GM21381 (cell line): Measurements from ENCODE around the gene KDF1.

ENCODE experiments used
- ATAC-seq: cut with Tn5 transposase; IDR thresholded peaks from one replicate; pipeline ENCODE4 v1.9.1; 2021; ENCODE audit warnings: mild to moderate bottlenecking, moderate library complexity; ENCODE audit not compliant: unreplicated experiment

Gene KDF1

DNA sequence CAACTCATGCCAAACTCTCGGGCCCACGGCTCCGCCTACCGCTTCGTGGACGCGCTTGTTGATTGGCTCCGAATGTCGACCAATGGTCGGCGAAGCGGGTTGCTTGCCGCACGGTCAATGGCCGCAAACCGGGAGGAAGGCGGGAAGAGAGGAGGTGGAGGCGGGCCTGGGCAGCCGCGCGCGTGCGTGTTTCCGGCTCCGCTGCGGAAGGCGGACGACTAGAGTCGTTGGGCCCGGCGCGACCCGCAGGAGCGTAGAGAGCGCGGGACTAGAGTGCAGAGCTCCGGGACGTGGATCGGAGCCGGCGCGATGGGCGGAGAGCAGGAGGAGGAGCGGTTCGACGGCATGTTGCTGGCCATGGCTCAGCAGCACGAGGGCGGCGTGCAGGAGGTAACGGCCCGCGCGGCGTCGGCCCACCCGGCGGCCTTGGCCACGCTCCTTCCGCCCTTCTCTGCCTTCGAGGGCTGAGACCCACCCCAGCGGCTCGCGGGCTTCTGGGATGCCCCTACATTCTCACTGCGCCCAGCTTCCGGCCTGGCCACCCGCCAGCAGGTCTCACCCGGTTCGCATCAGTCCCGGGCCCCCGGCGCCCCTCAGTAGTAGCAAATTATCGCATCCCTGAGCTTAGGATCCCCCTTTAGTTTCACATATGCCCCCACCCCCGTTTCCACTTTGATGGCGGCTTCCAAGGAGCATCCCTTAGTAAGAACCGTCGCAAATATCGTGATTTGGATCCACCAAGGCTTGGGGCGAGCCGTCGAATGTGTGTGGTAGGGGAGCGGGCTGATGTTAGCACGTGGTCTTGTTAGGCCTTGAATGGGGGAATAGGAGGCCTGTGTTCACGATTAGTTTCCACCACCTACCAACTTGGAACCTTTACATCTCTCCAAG, 38.5 kb downstream of the KDF1 start, which contains the start of gene NUDC:
NUDC (plus strand) TSS at position 204 of the 891 bp plus-strand sequence; CDS start at position 310, 106 bp downstream.
- ATAC-seq: peak; percentile 98

DNA sequence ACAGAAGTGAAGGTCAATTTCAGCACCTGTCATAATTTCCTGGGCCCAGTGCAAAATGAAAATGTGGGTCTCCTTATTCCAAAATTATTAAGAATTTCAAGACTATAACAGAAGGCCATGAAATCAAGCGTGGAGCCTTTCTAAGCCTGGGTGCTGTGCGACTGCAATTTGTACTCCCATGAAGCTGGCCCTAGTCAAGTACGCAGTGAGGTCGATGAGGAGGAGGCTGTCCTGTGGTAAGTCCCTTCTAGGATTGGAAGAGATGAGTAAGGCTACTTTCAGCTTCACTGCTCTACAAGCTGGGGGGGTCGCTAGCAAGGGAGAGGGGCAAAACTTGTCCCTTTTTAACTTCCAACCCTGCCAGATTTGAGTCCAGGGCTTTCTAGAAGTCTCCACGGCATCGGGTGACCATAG, 39.1 kb downstream of the KDF1 start:
- no peak for ATAC-seq

DNA sequence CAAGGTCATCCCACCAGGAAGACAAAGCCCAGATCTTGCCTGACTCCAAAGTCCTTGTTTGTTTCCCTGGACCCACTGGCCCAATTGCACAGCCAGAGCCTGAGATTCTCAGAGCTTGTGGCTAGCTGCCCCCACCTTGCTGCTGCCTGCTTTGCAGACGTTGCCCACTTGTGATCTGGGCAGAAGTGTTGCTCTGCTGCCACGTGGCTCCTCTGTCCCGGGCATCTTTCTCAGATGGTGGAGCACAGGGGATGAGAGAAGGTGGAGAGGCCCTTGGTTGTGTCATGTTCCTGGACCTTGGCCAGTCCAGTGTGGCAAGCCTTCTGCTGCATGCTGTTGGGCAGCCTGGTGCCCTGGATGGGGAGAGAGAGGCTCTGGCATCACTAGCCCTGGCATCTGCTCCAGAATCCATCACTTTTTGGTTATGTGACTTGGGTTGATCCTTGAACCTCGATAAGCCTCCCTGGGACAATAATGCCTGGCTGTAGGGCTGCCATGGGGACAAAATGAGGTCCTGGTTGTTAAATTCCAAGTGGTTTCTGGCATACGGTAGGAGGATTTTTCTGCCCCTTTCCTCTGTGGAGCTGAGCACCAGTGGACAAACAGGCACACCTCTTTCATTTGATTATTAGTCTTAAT, 44.9 kb downstream of the KDF1 start:
- no peak for ATAC-seq

- ATAC-seq: no peak
These were observed 46.3 kb downstream of the KDF1 start, which contains the start of gene NR0B2 for GRCh38 chr1:26913754-26914619. Gene NR0B2 (minus strand): TSS chr1:26913975. CDS start chr1:26913940, 35 bp downstream.

- no peak for ATAC-seq
These were observed 46.9 kb downstream of the KDF1 start for GRCh38 chr1:26913389-26913753.

DNA sequence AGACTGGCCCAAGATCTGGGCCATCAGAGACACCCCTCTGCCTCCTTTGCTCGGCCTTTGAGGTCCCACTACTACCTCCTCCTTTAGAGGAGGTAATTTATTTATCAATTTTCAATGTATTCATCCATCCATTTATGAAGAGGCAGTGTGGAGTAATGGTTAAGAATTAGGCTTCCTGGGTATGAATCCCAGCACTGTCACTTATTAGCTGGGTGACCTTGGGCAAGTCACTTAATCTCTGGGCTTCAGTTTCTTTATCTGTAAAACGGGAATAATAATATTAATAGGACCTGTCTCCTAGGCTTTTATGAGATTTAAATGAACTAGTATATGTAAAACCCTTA, 48.1 kb downstream of the KDF1 start:
- no peak for ATAC-seq

- ATAC-seq: no peak
These were observed 48.7 kb downstream of the KDF1 start for GRCh38 chr1:26911399-26912146.

DNA sequence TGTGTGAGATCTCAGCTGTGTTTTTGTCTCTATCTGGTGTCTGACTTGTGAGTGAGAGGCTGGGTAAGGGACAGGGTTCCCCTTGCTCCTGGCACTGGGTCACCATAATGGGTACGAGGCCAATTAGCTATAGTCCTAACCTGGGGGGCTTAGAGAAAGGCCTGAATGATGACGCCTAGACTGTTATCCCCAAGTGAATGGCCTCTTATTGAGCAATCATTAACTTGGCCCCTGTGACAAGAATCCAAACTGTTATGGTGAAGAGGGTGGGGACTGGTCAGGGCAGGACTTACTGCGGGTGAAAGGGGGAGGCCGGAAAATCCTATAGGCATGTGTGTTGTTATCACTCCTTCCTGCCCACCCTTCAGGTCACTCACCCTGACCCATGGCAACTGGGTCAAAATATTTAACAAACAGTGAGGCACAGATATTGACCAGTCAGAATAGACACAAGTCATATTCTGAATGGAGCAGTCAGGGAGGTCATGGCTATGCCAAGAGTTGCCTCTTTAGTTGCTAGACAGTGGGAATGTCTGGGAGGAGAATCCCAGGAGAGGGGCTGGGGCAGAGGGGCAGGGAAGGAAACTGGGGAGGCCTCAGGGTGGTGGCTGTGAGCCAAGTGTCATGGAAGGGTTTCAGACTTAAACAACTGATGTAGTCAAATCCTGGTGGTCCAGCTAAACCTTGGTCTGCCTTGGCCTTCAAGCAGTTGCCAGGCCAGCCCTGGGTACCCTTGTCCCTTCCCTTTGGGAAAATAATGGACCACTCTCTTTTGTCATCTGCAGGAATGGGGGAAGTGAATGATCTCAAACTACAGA, 49.7 kb downstream of the KDF1 start:
- no peak for ATAC-seq

DNA sequence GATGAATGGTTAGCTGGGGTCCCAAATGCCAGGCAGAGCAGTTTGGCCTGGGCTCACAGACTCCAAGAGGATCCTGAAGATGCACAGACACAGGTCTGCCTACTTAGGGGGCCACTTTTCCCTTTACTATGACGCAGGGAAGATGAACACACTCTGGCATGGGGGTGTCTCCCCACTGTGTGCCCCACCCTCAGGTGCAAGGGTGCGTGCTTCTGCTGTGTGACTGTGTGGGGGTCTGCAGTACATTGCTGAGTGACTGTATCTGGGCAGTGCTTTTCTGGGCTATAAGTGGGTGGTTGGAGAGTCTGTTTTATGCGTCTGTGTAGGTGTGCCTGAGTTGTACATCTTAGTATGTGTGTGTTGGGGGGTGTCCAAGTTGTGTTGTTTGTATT, 50.3 kb downstream of the KDF1 start:
- ATAC-seq: no peak

GRCh38 chr1:26907071-26907917, 53.0 kb downstream of the KDF1 start:
- ATAC-seq: no peak

DNA sequence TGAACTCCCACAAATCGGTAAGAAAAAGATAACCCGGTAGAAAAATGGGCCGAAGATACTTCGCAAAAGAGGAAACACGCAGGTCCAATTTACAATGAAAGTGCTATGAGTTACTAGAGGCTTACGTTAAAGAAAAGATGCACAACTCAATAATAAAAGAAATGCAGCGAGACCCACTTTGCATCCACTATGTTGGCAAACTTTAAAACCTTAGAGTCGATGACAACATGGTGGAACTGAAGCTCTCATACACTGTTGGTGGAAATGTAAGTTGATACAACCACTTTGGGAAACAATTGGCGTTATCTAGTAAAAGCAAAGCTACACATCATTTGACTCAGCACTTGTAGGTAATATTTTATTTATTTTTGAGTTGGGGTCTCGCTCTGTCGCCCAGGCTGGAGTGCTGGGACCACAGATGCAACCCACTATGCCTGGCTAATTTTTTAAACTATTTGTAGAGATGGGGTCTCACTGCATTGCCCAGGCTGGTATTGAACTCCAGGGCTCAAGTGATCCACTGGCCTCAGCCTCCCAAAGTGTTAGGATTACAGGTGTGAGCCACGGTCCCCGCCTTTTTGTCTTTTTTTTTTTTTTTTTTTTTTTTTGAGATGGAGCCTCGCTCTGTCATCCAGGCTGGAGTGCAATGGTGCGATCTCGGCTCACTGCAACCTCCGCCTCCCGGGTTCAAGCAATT, 59.3 kb downstream of the KDF1 start:
- no peak for ATAC-seq

DNA sequence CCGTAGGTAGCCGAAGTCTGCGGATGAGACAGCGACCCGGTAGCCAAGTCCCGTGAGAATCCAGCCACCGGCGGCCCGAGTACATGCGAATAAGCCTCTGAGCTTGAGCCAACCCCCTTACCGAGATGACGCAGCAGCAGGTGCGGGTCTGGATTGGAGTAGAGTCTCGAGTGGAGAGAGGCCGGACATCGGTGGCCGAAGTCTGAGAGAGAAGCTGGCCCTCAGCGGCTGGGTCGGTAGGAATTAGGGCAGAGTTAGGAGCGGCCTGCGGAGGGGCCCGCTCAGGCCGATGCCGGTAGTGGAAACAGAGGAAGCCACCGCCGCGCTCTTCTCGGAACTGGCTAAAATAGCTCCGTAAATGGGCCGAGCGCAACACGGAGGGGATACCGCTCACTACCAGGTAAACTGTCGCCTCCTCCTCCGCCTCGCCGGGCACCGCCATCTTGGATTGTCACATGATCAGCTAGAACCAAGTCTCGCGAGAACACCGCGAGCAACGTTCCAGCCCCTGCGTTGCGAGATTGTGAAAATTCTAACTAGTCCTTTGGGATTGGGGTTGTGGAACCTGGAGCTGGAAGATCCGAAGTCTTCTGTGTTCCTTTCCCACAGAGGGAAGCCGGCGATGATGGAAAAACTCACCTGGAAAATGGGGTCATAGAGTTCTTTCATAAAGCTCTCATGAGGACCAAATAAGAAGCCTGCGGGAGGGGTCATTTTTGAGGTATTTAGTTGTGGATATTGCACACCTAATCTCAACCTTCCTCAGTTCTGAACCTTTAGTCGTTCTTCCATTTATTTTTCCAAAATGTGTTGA, 60.1 kb downstream of the KDF1 start, which contains the start of gene GPATCH3:
GPATCH3 (minus strand) TSS at position 467 of the 814 bp plus-strand sequence; CDS start at position 442, 25 bp downstream.
- ATAC-seq: peak; percentile 87
